Measurements from ENCODE around the gene FAM47A. TPM values are rescaled to one million over a fixed set of nuclear protein-coding genes. Genes with fewer than 3 reads are reported as not detected.

FAM47A gene
- total RNA-seq, 1 experiment from 2014 or later: not detected

DNA sequence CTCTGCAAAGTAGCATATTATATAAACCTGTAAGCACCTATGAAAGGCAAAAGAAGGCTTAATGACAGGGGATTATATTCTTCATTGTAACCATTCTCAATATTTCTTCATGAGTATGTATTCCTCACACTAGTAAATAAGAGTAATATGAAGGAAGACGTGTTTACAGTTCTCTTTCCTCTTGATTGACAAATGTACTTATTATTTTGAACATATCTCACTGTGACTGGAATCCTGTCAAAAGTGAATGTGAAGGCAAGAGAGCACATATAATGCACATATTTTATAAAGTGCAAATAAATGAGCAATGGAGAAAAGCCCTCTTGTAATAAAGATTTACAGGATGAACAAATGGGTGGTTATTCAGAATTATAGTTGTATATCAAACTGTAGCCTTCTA lies 19.7 kb downstream of the FAM47A start:
- intact Hi-C loops (cut with micrococcal nuclease): no loop called here
- no peak overlapping the region for H3K4me3 ChIP-seq (ENCODE audit: low read length)
- no peak overlapping the region for H3K27ac ChIP-seq (ENCODE audit: low read length)
- no peaks in the 10 kb centered on the region for H3K4me1 ChIP-seq (ENCODE audit: insufficient read depth, low read length)
- POLR2A ChIA-PET (ENCODE audit: unreplicated experiment): no interaction called here
- no peaks in the 10 kb centered on the region for H3K27me3 ChIP-seq (ENCODE audit: low read length)
- no peak overlapping the region for H2AFZ ChIP-seq (ENCODE audit: low read length)
- H4K20me1 ChIP-seq (ENCODE audit: low read length): no peaks in the 10 kb centered on the region
- TF ChIP-seq EZH2phosphoT487 (IDR thresholded peaks at IDR 0.05; ENCODE audit: borderline replicate concordance, low read length): no peak
- no peak for DNase-seq
- H3K36me3 ChIP-seq (ENCODE audit: low read depth, low read length): no peaks in the 10 kb centered on the region
- no peaks in the 10 kb centered on the region for H3K79me2 ChIP-seq (ENCODE audit: low read length)
- H3K9me3 ChIP-seq (ENCODE audit: low read length): no peaks in the 10 kb centered on the region
- H3K4me2 ChIP-seq (ENCODE audit: low read length): no peak overlapping the region
- H3F3A ChIP-seq (ENCODE audit: low read length, unreplicated experiment): no peaks in the 10 kb centered on the region
- no peak for ATAC-seq
- BruUV-seq (replicated peaks): no TSS peak
- CTCF ChIA-PET: no interaction called here
- H3K9me2 ChIP-seq (replicated peaks; ENCODE audit: low read length): no peaks in the 10 kb centered on the region
- no peak overlapping the region for H3K9ac ChIP-seq (ENCODE audit: low read length)
